Renal cortex interstitium (tissue), 11 donors: Measurements from ENCODE around the gene SCMH1. TPM values are rescaled to one million over a fixed set of nuclear protein-coding genes. Genes with fewer than 3 reads are reported as not detected.
"Not testable (repeated sequence)": the region's sequence is repeated elsewhere in the genome, so short reads cannot be mapped to it uniquely, and the experiment has no call there.

Source experiments
- DNase-seq, 11 donors: peaks; one replicate each; pipeline ENCODE4 v3.0.0-alpha.2; 2013; ENCODE audit warnings: low read depth in 9 of 11, low spot score in 4 of 11; ENCODE audit errors: extremely low read depth in 1 of 11
- polyA plus RNA-seq, 3 donors: library from polyadenylated mRNA; unstranded; fragments of 120-200 nt; gene quantifications; one replicate each; pipeline ENCODE4 v1.2.1, GENCODE V29; 2013; ENCODE audit not compliant: insufficient read length in 3 of 3

SCMH1 gene
- polyA plus RNA-seq, 3 donors: 34.2 to 45.3 (median 42.4) TPM

DNA sequence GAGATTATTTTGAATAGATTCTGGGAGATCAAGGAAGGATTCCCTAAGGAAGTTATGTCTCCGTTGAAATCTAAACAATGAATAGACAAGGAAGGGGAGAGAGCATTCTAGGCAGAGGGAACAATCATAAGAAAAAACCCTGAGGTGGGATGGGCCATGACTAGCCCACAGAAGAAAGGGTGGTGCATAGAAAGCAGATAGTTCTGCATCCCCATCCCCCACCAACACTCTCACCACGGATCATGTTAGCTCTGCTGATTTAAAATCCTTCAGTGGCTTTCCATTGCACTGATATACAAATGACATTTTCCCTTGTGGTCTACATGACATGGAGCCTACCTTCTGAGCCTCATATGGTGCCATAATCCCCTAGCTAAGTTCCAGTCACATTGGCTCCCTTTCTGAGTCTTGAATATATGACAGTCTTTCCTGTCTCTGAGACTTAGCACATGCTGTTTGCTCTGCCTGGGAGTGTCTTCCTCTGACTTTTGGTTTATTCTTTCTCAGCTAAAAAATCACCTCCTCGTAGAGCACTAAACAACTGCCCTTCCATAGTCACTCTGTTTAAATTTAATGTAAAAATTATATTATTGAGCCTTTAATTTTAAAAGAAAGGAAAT, 15.2 kb downstream of the SCMH1 start:
- no peak for DNase-seq

DNA sequence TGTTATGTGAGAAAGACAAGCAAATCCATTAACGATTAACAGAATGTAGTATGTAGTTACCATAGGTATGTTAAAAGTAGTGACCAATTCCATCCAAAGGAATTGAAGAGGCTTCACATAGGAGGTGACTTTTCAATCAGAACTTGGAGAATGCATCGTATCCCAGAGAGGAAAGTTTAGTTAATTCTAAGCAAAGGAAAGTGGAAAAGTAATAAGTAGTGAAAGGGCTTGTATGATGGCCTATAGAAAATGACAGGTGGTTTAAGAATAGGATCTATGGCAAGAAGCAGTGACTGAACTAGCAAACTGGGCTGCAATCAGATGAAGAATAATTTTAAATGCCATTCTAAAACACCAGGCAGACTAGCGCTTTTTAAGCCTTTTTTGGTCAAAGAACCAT, 16.6 kb downstream of the SCMH1 start:
- DNase-seq: no peak

GRCh38 chr1:41222496-41222895, 19.6 kb downstream of the SCMH1 start:
- DNase-seq: peak in 1 of 11 donors; percentile 7

GRCh38 chr1:41221995-41222394, 20.1 kb downstream of the SCMH1 start:
- no peak for DNase-seq

- no peak for DNase-seq
These were observed 24.0 kb downstream of the SCMH1 start for GRCh38 chr1:41218152-41218551.

DNA sequence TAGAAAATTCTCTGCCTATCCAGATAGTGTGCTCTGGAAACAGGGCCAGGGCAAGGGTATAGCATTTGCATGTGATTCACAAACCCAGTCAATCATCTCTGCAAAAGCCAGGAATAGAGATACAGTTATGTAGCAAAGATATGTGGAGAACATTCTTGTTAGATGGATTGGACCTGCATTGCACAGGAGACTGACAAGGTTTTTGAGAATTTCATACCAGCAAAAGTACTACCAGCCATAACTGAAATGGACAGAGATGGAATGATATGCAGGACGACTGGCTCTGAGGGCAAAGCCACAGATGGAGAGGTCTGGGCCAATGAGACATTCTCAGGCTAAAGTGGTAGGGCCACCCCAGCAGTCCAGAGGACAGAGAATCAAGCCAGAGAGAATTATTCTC, 24.7 kb downstream of the SCMH1 start:
- no peak for DNase-seq

- DNase-seq: no peak
These were observed 26.5 kb downstream of the SCMH1 start for GRCh38 chr1:41215623-41216022.

DNA sequence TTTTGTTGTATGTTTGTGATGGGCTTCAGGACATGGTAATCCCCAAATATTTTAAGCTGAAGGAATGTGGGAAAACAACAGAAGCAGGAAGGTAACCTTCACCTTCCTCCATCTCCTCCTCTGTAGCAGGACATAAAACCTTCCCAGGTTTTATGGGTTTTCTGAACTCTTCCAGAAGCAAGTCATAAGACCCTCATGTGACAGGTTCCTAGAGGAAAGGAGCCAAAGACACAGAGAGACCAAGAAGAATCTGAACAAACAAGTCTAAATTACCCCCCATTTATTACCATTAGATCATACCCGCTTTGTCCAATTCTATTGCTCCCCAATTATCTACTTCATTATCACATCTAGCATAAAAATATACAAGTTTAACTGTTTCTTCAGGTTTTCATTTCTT, 28.8 kb downstream of the SCMH1 start:
- DNase-seq: no peak

GRCh38 chr1:41211608-41212007, 30.5 kb downstream of the SCMH1 start:
- DNase-seq: not testable (repeated sequence)

DNA sequence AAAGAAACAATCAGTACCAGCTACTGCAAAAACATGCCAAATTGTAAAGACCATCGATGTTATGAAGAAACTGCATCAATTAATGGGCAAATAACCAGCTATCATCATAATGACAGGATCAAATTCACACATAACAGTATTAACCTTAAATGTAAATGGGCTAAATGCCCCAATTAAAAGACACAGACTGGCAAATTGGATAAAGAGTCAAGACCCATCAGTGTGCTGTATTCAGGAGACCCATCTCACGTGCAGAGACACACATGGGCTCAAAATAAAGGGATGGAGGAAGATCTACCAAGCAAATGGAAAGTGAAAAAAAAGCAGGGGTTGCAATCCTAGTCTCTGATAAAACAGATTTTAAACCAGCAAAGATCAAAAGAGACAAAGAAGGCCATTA, 35.1 kb downstream of the SCMH1 start:
- not testable (repeated sequence) for DNase-seq

GRCh38 chr1:41200728-41201127, 41.4 kb downstream of the SCMH1 start:
- DNase-seq: no peak

- DNase-seq: no peak
These were observed 42.7 kb downstream of the SCMH1 start for GRCh38 chr1:41199375-41199774.

- DNase-seq: no peak
These were observed 49.5 kb downstream of the SCMH1 start for GRCh38 chr1:41192456-41193178.

DNA sequence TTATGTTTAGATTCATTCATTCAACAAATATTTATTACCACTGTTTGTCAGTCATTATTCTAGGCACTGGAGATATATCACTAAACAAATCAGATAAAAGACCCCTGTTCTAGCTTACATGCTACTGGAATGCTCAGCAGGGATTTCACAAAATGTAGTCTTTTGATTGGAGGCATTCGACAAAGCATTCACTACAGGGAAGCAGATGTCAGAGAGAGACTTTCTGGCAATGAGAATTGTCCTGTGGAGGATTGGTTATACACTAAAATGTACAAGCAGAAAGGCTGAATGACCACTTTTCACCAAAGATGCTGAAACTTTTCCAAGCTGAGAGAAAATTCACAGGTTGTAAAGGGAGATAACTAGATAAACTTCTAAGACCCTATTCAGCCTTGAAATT, 57.7 kb downstream of the SCMH1 start:
- DNase-seq: no peak

DNA sequence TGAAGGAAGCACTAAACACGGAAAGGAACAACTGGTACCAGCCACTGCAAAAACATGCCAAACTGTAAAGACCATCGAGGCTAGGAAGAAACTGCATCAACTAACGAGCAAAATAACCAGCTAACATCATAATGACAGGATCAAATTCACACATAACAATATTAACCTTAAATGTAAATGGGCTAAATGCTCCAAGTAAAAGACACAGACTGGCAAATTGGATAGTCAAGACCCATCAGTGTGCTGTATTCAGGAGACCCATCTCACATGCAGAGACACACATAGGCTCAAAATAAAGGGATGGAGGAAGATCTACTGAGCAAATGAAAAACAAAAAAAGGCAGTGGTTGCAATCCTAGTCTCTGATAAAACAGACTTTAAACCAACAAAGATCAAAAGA, 63.9 kb downstream of the SCMH1 start:
- DNase-seq: not testable (repeated sequence)

DNA sequence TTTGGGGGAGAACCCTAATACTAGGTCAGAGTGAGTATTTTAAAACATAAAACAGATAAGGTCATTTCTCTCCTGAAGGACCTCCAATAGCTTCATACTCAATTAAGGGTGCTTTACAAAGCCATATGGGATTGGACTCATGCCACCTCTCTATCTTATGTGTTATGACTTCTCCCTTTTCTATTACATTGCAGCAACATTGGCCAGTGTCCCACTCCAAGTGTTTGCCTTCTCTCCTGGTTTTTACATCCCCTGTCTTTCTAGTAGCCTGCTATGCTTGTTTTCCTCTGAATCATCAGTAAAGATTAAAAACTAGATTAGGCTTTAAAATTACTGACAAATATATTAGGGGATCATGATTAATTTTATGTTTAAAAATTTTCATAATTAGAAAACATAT, 66.6 kb downstream of the SCMH1 start:
- DNase-seq: no peak

DNA sequence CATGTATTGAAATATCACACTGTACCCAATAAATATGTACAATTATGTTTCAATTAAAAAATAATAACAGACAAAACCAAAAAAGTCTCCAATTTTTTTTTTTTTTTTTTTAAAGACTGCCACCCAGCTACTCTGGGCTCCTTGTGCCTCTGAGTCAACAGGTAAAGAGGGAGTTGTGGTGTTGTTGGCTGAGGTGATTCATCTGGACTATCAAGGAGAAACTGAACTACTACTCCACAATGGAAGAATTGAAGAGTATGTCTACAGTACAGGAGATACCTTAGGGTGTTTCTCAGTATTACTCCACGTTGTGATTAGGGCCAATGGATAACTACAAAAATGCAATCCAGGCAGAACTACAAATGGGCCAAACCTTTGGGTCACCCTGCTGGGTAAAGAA, 67.9 kb downstream of the SCMH1 start:
- no peak for DNase-seq

- DNase-seq: no peak
These were observed 68.5 kb downstream of the SCMH1 start for GRCh38 chr1:41173651-41174050.

- no peak for DNase-seq
These were observed 70.7 kb downstream of the SCMH1 start for GRCh38 chr1:41171266-41171874.

GRCh38 chr1:41169799-41170180, 72.3 kb downstream of the SCMH1 start:
- DNase-seq: no peak
